Spleen (tissue), 11 donors: ENCODE data around the gene ZNF365. TPM values are rescaled to one million over a fixed set of nuclear protein-coding genes. Genes with fewer than 3 reads are reported as not detected.
"Not testable (repeated sequence)": the region's sequence is repeated elsewhere in the genome, so short reads cannot be mapped to it uniquely, and the experiment has no call there.

ENCODE experiments used
- DNase-seq: peaks from one replicate; pipeline ENCODE4 v3.0.0-alpha.2; 2020
- H3K27ac ChIP-seq, 8 donors: fragments of 200-600 bp; sonication (generic) in 7 of 8; 1 replicate in 4 of 8; 2 replicates in 4 of 8; pipeline versions ENCODE4 v1.5.0 to v1.8.0; 2016 to 2021; ENCODE audit warnings: inconsistent platforms in 4 of 8, mild to moderate bottlenecking in 4 of 8, moderate library complexity in 1 of 8
- H3K27me3 ChIP-seq, 7 donors: fragments of 200-600 bp; sonication (generic) in 6 of 7; replicated peaks in 1 of 7; 1 replicate in 4 of 7; 2 replicates in 3 of 7; pipeline versions ENCODE4 v1.5.0 to v1.8.0; 2016 to 2021; ENCODE audit warnings: inconsistent platforms in 3 of 7, mild to moderate bottlenecking in 1 of 7
- H3K36me3 ChIP-seq, 6 donors: fragments of 200-600 bp; sonication (generic) in 5 of 6; 1 replicate in 4 of 6; 2 replicates in 2 of 6; pipeline versions ENCODE4 v1.5.0 to v1.8.0; 2016 to 2021; ENCODE audit warnings: inconsistent platforms in 2 of 6
- H3K4me1 ChIP-seq, 6 donors: fragments of 200-600 bp; sonication (generic) in 5 of 6; 1 replicate in 3 of 6; 2 replicates in 3 of 6; pipeline versions ENCODE4 v1.5.0 to v1.8.0; 2016 to 2021; ENCODE audit warnings: inconsistent platforms in 3 of 6
- H3K4me3 ChIP-seq, 8 donors: fragments of 200-600 bp; sonication (generic) in 7 of 8; 1 replicate in 4 of 8; 2 replicates in 4 of 8; pipeline versions ENCODE4 v1.5.0 to v1.8.0; 2016 to 2021; ENCODE audit warnings: inconsistent platforms in 4 of 8, mild to moderate bottlenecking in 4 of 8, moderate library complexity in 2 of 8
- H3K9me3 ChIP-seq, 8 donors: fragments of 200-600 bp; sonication (generic) in 7 of 8; 1 replicate in 4 of 8; 2 replicates in 4 of 8; pipeline versions ENCODE4 v1.5.0 to v1.8.0; 2016 to 2021; ENCODE audit warnings: inconsistent platforms in 4 of 8
- POLR2A ChIP-seq, 3 donors: fragments of 450-650 bp; IDR thresholded peaks; one replicate each; pipeline ENCODE4 v1.5.1; 2017; ENCODE audit warnings: antibody characterized with exemption in 3 of 3, mild to moderate bottlenecking in 1 of 3
- POLR2AphosphoS5 ChIP-seq, 3 donors: sonication (generic); formaldehyde crosslinking; IDR thresholded peaks; one replicate each; pipeline ENCODE4 v1.5.1; 2017; ENCODE audit warnings: antibody characterized with exemption in 3 of 3
- WGBS, 5 donors: extraction: QIAGEN DNeasy Blood & Tissue Kit in 3 of 5; methylation state at CpG; one replicate each; pipeline versions ENCODE4 v1.1.5 to v1.1.7; 2013 to 2018; 5-methylcytosine and 5-hydroxymethylcytosine counted together
- intact Hi-C: fragments of 100-400 bp; cut with DNase I; formaldehyde crosslinking; loops from one replicate; pipeline ENCODE4 v1.15.0; 2023; ENCODE audit warnings: low total_unique reads
- polyA plus RNA-seq, 3 donors: library from polyadenylated mRNA; stranded (reverse); fragments of 200-250 nt; gene quantifications; one replicate each; pipeline ENCODE4 v1.2.1, GENCODE V29; 2013
- total RNA-seq, 7 donors: library from RNA; depleted of rRNA in 3 of 7; stranded (reverse); fragments of >200 nt in 3 of 7; fragmentation: NEBNext Ultra II Directional in 4 of 7; extraction: Animal tissue kit (Norgen Biotek cat#: 25700) in 4 of 7; gene quantifications; one replicate each; pipeline versions ENCODE4 v1.1.0 to v1.2.1, GENCODE V29; 2016 to 2021
- TF ChIP-seq, protein P1 (sequence below), 11 experiments: fragments of 200-600 bp in 7 of 11; fragments of 450-650 bp in 4 of 11; sonication (generic) in 4 of 11; IDR thresholded peaks in 8 of 11; conservative IDR thresholded peaks in 3 of 11; 1 replicate in 7 of 11; 2 replicates in 4 of 11; pipeline versions ENCODE4 v1.4.0 to v1.8.0; 2016 to 2021; ENCODE audit warnings: antibody characterized with exemption in 11 of 11, inconsistent platforms in 4 of 11, mild to moderate bottlenecking in 1 of 11
- donor health status: healthy with polysubstance abuse.
- donor health status: DM: no; HTN: no; CAD: no; lungs with moderate emphysema.
- donor health status: DM: no; HTN: no; CAD: no.
- donor health status: Bipolar disorder and iron deficiency.
- donor health status: healthy.
- donor health status: DM: no; HTN: no; CAD: no.
- donor health status: DM: yes; HTN: yes; CAD: no.

The ZNF365 gene
- total and polyA plus RNA-seq, 10 donors, result 0.06 to 1.9 (median 0.64) TPM

DNA sequence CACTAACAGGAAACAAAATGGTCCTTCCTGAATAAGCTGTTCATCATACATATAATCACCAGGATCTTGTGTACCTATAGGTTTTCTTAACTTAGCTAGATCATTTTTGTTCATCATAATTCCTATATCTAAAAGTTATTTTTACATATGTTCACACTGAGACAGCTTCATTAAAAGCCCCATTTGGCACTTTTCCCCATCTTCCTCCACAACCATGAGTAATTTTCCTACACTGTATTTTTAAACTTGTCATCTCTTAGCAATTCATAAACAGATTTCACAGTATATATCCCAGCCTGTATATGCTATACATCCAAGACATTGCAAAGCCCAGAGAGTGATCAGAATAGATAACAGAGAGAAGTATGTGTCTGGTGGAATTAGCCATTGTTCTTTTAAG, 28.3 kb downstream of the ZNF365 start:
- no peak overlapping the region for H3K27ac ChIP-seq
- no peaks in the 10 kb centered on the region for H3K27me3 ChIP-seq
- H3K9me3 ChIP-seq, result peaks cover 0 to 8% (median 4%) of the 10 kb centered on the region in 8 donors
- no peaks in the 10 kb centered on the region for H3K36me3 ChIP-seq
- no peaks in the 10 kb centered on the region for H3K4me1 ChIP-seq
- no peak overlapping the region for H3K4me3 ChIP-seq
- no peak for DNase-seq
- intact Hi-C loops, result no loop called here
- no peak for TF ChIP-seq POLR2A (IDR thresholded peaks at IDR 0.05)
- TF ChIP-seq, protein P1, sequence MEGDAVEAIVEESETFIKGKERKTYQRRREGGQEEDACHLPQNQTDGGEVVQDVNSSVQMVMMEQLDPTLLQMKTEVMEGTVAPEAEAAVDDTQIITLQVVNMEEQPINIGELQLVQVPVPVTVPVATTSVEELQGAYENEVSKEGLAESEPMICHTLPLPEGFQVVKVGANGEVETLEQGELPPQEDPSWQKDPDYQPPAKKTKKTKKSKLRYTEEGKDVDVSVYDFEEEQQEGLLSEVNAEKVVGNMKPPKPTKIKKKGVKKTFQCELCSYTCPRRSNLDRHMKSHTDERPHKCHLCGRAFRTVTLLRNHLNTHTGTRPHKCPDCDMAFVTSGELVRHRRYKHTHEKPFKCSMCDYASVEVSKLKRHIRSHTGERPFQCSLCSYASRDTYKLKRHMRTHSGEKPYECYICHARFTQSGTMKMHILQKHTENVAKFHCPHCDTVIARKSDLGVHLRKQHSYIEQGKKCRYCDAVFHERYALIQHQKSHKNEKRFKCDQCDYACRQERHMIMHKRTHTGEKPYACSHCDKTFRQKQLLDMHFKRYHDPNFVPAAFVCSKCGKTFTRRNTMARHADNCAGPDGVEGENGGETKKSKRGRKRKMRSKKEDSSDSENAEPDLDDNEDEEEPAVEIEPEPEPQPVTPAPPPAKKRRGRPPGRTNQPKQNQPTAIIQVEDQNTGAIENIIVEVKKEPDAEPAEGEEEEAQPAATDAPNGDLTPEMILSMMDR (IDR thresholded peaks at IDR 0.05 in 8 of 11, conservative IDR thresholded peaks at IDR 0.05 in 3 of 11), result no peak
- TF ChIP-seq POLR2AphosphoS5 (IDR thresholded peaks at IDR 0.05), result no peak

DNA sequence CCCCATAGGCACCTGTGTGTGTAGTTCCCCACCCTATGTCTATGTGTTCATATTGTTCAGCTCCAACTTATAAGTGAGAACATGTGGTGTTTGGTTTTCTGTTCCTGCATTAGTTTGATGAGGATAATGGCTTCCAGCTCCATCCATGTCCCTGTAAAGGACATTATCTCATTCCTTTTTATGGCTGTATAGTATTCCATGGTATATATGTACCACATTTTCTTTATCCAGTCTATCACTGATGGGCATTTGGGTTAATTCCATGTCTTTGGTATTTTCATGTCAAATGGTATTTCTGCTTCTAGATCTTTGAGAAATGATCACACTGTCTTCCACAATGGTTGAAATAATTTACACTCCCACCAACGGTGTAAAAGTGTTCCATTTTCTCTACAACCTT, 36.4 kb downstream of the ZNF365 start:
- WGBS, 5 donors, result 56 to 71% (median 64%) methylated on average over 1 of the region's 1 CpG
- intact Hi-C loops, H3K27ac ChIP-seq, H3K4me1 ChIP-seq, H3K27me3 ChIP-seq, H3K36me3 ChIP-seq, DNase-seq, H3K4me3 ChIP-seq: not testable (repeated sequence)
- H3K9me3 ChIP-seq, result peaks cover 0 to 43% (median 29%) of the 10 kb centered on the region in 8 donors

DNA sequence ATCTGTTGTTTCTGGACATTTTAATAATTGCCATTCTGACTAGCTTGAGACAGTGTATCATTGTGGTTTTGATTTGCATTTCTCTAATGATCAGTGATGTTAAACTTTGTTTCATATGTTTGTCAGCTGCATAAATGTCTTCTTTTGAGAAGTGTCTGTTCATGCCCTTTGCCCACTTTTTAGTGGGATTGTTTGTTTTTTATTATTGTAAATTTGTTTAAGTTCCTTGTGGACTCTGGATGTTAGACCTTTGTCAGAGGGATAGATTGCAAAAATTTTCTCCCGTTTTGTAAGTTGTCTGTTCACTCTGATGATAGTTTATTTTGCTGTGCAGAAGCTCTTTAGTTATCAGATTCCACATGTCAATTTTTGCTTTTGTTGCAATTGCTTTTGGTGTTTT, 36.8 kb downstream of the ZNF365 start:
- 79 to 91% (median 85%) methylated on average over 1 of the region's 1 CpG for WGBS, 5 donors
- intact Hi-C loops, H3K27ac ChIP-seq, H3K36me3 ChIP-seq, DNase-seq, H3K27me3 ChIP-seq, H3K4me3 ChIP-seq, H3K4me1 ChIP-seq: not testable (repeated sequence)
- peaks cover 0 to 43% (median 29%) of the 10 kb centered on the region in 8 donors for H3K9me3 ChIP-seq

DNA sequence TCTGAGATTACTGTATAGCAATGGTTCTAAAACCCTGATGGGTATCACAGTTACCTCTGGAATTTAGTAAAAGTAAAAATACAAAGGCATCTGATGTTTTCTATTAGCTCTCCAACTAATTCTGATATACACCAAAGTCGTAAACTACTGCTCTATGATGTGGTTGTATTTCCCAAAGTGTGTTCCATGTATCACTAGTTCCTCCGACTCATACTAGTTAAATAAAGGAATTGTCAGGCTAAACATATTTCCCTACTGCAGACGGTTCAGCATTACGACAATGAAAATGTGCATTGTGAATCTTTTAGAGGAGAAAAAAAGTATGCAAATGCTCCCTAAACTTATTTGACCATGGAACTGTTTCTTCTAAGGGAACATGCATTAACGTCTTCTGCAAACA, 38.9 kb downstream of the ZNF365 start:
- peaks cover 0 to 30% (median 20%) of the 10 kb centered on the region in 8 donors for H3K9me3 ChIP-seq
- H3K4me3 ChIP-seq, result no peak overlapping the region
- H3K36me3 ChIP-seq, result no peaks in the 10 kb centered on the region
- intact Hi-C loops, result no loop called here
- TF ChIP-seq POLR2A (IDR thresholded peaks at IDR 0.05) (no peak), POLR2AphosphoS5 (IDR thresholded peaks at IDR 0.05) (no peak)
- TF ChIP-seq, protein P1 (IDR thresholded peaks at IDR 0.05 in 8 of 11, conservative IDR thresholded peaks at IDR 0.05 in 3 of 11), result no peak
- DNase-seq, result no peak
- peaks cover 0 to 7% (median 0%) of the 10 kb centered on the region in 7 donors for H3K27me3 ChIP-seq
- 85 to 90% (median 86%) methylated on average over 5 of the region's 5 CpGs for WGBS, 5 donors
- no peaks in the 10 kb centered on the region for H3K4me1 ChIP-seq
- H3K27ac ChIP-seq, result no peak overlapping the region

DNA sequence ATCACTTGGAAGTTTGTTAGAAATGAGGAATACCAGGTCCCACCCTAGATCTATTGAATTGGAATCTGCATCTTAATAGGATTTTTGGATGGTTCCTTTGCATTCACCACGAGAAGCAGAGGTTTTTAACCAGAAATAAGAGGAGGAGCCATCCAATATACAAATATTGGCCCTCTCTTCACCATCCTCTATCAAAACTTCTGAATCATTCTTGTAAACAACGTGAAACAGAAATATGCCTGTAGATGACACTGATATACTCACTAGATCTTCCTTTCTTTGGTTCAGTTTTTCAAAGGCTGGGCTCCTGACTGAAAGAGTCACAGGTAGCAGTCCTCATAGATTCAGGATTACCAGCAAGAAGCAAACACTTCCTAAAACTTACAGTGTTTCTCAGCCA, 39.5 kb downstream of the ZNF365 start:
- TF ChIP-seq POLR2A (IDR thresholded peaks at IDR 0.05) (no peak), POLR2AphosphoS5 (IDR thresholded peaks at IDR 0.05) (no peak)
- TF ChIP-seq, protein P1 (IDR thresholded peaks at IDR 0.05 in 8 of 11, conservative IDR thresholded peaks at IDR 0.05 in 3 of 11), result no peak
- H3K4me1 ChIP-seq, result no peaks in the 10 kb centered on the region
- 57 to 85% (median 64%) methylated on average over 2 of the region's 2 CpGs for WGBS, 5 donors
- peaks cover 0 to 29% (median 19%) of the 10 kb centered on the region in 8 donors for H3K9me3 ChIP-seq
- intact Hi-C loops, result no loop called here
- H3K27me3 ChIP-seq, result peaks cover 0 to 7% (median 0%) of the 10 kb centered on the region in 7 donors
- no peak overlapping the region for H3K27ac ChIP-seq
- H3K36me3 ChIP-seq, result no peaks in the 10 kb centered on the region
- DNase-seq, result no peak
- H3K4me3 ChIP-seq, result no peak overlapping the region
